Activated CD8-positive, alpha-beta memory T cell treated with anti-CD3 and anti-CD28 coated beads for 48 hours (primary cell): ENCODE results near the gene SPECC1.
A peak's percentile ranks its signal among the peaks of the same experiment; 100 is the strongest.
"Not testable (repeated sequence)": the region's sequence is repeated elsewhere in the genome, so short reads cannot be mapped to it uniquely, and the experiment has no call there.

Experiments used
- DNase-seq, 3 experiments: peaks; one replicate each; pipeline ENCODE4 v3.0.0-alpha.2; 2020; ENCODE audit warnings: low read depth in 2 of 3, low spot score in 2 of 3

The SPECC1 gene

GRCh38 chr17:20009302-20010098 lies at the start of gene SPECC1:
Gene SPECC1 (plus strand): TSS chr17:20009359. CDS start chr17:20096652, 87,293 bp downstream.
- DNase-seq, result peak in 2 of 3 experiments; percentile 76 to 78

GRCh38 chr17:19962954-19963353 lies 46.2 kb upstream of the SPECC1 start:
- not testable (repeated sequence) for DNase-seq

- no peak for DNase-seq
Observed at GRCh38 chr17:19973156-19973555, 36.0 kb upstream of the SPECC1 start.

- no peak for DNase-seq
Observed at GRCh38 chr17:19975601-19976000, 33.6 kb upstream of the SPECC1 start.

- DNase-seq, result peak; percentile 91 to 94 (median 91)
Observed at GRCh38 chr17:19977293-19978208, 31.6 kb upstream of the SPECC1 start, which contains the start of gene AKAP10. Gene AKAP10 (minus strand): TSS chr17:19977828. CDS start chr17:19977679, 149 bp downstream.

- DNase-seq, result no peak
Observed at GRCh38 chr17:19978209-19978802, 30.9 kb upstream of the SPECC1 start.

GRCh38 chr17:19978805-19979211 lies 30.4 kb upstream of the SPECC1 start:
- DNase-seq, result no peak

- no peak for DNase-seq
Observed at GRCh38 chr17:19979917-19980770, 29.0 kb upstream of the SPECC1 start.

- DNase-seq, result no peak
Observed at GRCh38 chr17:19986941-19987861, 22.0 kb upstream of the SPECC1 start.

GRCh38 chr17:19987897-19988296 lies 21.3 kb upstream of the SPECC1 start:
- no peak for DNase-seq

- no peak for DNase-seq
Observed at GRCh38 chr17:19991252-19991885, 17.8 kb upstream of the SPECC1 start.

- DNase-seq, result peak; percentile 36 to 64 (median 38)
Observed at GRCh38 chr17:19992803-19993713, 16.1 kb upstream of the SPECC1 start.

GRCh38 chr17:19996086-19996485 lies 13.1 kb upstream of the SPECC1 start:
- DNase-seq, result no peak

GRCh38 chr17:19996502-19996901 lies 12.7 kb upstream of the SPECC1 start:
- DNase-seq, result no peak

GRCh38 chr17:20008242-20009051 lies 712 bp upstream of the SPECC1 start:
- no peak for DNase-seq

GRCh38 chr17:20009052-20009301 lies 182 bp upstream of the SPECC1 start:
- peak in 1 of 3 experiments; percentile 90 for DNase-seq

- DNase-seq, result no peak
Observed at GRCh38 chr17:20010099-20010863, 1.1 kb downstream of the SPECC1 start.
